ENCODE data around the gene SH3GLB2. TPM values are rescaled to one million over a fixed set of nuclear protein-coding genes. Genes with fewer than 3 reads are reported as not detected.

The SH3GLB2 gene
- total RNA-seq, 4 donors from 2014 or later: 35.1 to 126 (median 81.8) TPM

DNA sequence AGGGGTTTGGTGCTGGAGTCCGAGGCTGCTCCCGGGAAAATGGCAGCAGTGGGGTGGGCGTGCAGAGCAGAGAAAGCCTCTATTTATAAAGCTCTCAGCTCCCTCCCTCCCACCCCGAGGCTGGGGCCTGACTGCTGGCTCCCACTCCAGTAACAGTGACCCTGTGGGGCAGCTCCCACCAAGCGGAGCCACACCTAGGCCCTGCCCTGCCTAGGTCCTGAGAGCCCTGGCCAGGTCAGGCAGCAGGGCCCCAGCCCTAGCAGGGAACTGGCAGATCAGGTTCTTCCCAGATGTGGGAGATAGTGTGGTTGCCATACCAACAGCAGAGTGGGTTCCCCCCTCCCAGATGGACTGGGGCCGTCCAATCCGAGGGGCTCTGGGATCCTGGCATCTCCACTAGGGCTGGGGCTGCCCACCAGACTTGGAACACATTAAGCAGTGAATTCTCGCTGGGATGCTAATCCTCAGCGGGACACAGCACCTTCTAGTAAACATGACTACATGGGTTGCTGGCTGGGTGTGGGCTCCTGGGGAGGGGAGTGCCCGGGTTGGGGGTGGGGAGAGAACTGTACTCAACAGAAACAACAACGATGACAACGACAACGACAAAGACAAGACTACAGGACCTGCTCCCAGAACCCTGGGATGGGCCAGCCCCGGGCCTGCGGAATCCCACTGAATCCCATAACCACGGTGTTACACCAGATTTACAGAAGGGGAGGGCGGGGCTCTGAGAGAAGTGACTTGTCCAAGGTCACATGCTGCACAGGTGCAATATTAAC is 1.5 kb downstream of the SH3GLB2 start:
- DNase-seq: peak in 1 of 2 donors; percentile 32
- no peaks in the 10 kb centered on the region for H3K36me3 ChIP-seq
- peaks cover 0 to 13% of the 10 kb centered on the region in 2 donors for H3K4me1 ChIP-seq
- H3K9me3 ChIP-seq: no peaks in the 10 kb centered on the region
- TF ChIP-seq CTCF (IDR thresholded peaks at IDR 0.05) (no peak), POLR2A (IDR thresholded peaks at IDR 0.05) (no peak)
- H3K4me3 ChIP-seq: peak overlapping the region in 1 of 2 donors; percentile 85
- intact Hi-C loops (cut with DNase I; ENCODE audit: low total_unique reads): no loop called here
- no peaks in the 10 kb centered on the region for H3K27me3 ChIP-seq
- peak overlapping the region; percentile 64 to 67 for H3K27ac ChIP-seq

DNA sequence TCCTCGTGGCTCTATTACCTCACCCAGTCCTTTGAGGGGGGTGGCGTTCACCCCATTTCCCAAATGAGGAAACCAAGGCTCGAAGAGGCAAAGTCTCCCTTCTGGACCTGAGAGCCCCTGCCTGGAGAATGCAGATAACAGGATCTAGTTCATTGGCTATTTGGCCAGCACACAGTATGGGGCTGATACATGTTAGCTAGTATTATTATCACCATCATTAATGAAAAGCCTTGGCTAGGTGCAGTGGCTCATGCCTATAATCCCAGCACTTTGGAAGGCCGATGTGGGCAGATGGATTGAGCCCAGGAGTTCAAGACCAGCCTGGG is 4.3 kb downstream of the SH3GLB2 start:
- Histone ChIP-seq H3K9me3 (no peaks in the 10 kb centered on the region), H3K4me1 (peaks cover 0 to 13% of the 10 kb centered on the region in 2 donors), H3K27me3 (no peaks in the 10 kb centered on the region), H3K27ac (peak overlapping the region; percentile 20 to 50), H3K36me3 (no peaks in the 10 kb centered on the region), H3K4me3 (no peak overlapping the region)
- no peak for DNase-seq
- TF ChIP-seq POLR2A (IDR thresholded peaks at IDR 0.05) (no peak), CTCF (IDR thresholded peaks at IDR 0.05) (no peak)
- intact Hi-C loops (cut with DNase I; ENCODE audit: low total_unique reads): no loop called here

GRCh38 chr9:129023036-129023907 is 4.9 kb downstream of the SH3GLB2 start:
- TF ChIP-seq CTCF (IDR thresholded peaks at IDR 0.05) (no peak), POLR2A (IDR thresholded peaks at IDR 0.05) (no peak)
- Histone ChIP-seq H3K27me3 (no peaks in the 10 kb centered on the region), H3K9me3 (no peaks in the 10 kb centered on the region), H3K4me1 (peaks cover 0 to 13% of the 10 kb centered on the region in 2 donors), H3K4me3 (no peak overlapping the region), H3K36me3 (no peaks in the 10 kb centered on the region), H3K27ac (peak overlapping the region; percentile 21 to 50)
- peak; percentile 64 to 70 for DNase-seq
- intact Hi-C loops (cut with DNase I; ENCODE audit: low total_unique reads): no loop called here

DNA sequence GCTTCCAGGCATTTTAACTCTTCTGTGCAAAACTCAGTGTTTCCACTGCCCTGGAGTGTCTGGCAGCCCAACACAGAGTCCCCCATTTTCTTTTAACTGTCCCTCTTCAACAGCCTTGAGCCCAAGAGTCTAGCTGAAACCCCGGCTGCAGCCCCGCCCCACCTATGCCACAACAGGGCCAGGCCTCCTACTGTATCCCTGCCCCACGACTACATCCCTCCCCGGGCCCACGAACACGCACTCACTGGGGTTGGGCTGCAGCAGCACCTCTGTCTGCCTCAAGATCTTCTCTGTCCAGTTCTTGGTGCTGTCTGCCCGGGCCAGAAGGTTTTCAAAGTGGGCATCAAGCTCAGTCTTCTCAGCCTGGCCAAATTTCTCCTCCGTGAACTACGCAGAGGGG is 6.1 kb downstream of the SH3GLB2 start:
- Histone ChIP-seq H3K36me3 (no peaks in the 10 kb centered on the region), H3K27ac (peak overlapping the region; percentile 21 to 50), H3K9me3 (no peaks in the 10 kb centered on the region), H3K4me1 (peaks cover 0 to 10% of the 10 kb centered on the region in 2 donors), H3K4me3 (no peak overlapping the region), H3K27me3 (no peaks in the 10 kb centered on the region)
- intact Hi-C loops (cut with DNase I; ENCODE audit: low total_unique reads): no loop called here
- TF ChIP-seq POLR2A (IDR thresholded peaks at IDR 0.05) (no peak), CTCF (IDR thresholded peaks at IDR 0.05) (no peak)
- no peak for DNase-seq

DNA sequence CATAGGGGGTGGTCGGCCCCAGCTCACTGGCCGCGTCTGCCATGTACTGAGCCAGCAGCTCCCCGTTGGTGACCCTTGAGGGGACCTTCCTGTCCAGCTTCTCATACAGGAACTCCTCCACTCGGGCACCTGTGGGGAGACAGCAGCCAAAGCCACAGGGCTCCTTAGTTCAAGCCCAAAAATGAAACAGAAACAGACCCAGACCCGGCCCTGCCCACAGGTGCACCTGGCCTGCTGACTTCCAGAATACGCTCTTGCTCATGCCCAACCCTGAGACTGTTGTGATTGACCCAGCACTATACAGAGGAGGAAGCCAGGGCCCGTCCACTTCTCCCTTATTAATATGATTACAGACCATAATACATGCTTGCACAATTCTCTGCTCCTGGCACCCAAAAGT is 7.0 kb downstream of the SH3GLB2 start:
- Histone ChIP-seq H3K27me3 (no peaks in the 10 kb centered on the region), H3K4me1 (peaks cover 0 to under 1% of the 10 kb centered on the region in 2 donors), H3K36me3 (no peaks in the 10 kb centered on the region), H3K4me3 (no peak overlapping the region), H3K27ac (no peak overlapping the region), H3K9me3 (no peaks in the 10 kb centered on the region)
- no peak for DNase-seq
- TF ChIP-seq POLR2A (IDR thresholded peaks at IDR 0.05) (no peak), CTCF (IDR thresholded peaks at IDR 0.05) (no peak)
- intact Hi-C loops (cut with DNase I; ENCODE audit: low total_unique reads): no loop called here
